Measurements from ENCODE around the gene AKT1S1.

Gene AKT1S1

DNA sequence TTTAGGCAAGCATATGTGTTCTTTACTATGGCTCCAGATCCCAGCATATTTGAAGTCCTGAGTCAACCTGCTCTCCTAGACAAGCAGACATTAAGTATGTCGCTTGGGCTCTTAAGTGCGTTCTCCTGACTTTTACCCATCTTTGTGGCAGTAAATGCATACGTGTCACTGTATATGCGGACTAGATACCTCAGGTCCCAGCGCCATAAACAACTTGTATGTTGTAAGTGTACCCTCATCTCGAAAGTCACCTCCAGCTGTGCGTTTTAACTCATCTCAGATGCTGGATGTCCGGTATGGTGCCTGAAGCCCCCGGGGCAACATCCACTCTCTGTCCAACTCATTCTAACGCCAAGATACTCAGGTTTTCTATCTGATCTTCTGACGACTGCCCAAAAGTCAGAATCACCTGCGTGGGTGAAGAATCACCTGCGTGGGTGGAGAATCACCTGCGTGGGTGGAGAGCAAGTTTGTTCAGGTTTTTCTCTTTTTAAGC lies 24.5 kb downstream of the AKT1S1 start (continued):
- TF ChIP-seq ZNF623 (tag by site-specific recombination; IDR thresholded peaks at IDR 0.05) (no peak), ZEB2 (tag by site-specific recombination; IDR thresholded peaks at IDR 0.05) (peak; percentile 49; the same call in 1 of the 2 replicates), MYNN (tag by site-specific recombination; IDR thresholded peaks at IDR 0.05; ENCODE audit: borderline replicate concordance) (0 out of 2 replicates have a peak, but pooled peaks have one; percentile 46), ZFP41 (tag by site-specific recombination; IDR thresholded peaks at IDR 0.05; ENCODE audit: borderline replicate concordance) (no peak), WT1 (tag by site-specific recombination; IDR thresholded peaks at IDR 0.05) (no peak), ZNF549 (tag by site-specific recombination; IDR thresholded peaks at IDR 0.05) (no peak), GLIS1 (tag by site-specific recombination; IDR thresholded peaks at IDR 0.05) (0 out of 2 replicates have a peak, but pooled peaks have one; percentile 17), ZNF544 (tag by site-specific recombination; IDR thresholded peaks at IDR 0.05) (no peak), ZNF292 (tag by site-specific recombination; IDR thresholded peaks at IDR 0.05; ENCODE audit: borderline replicate concordance, low read depth) (no peak), ZNF37A (tag by site-specific recombination; IDR thresholded peaks at IDR 0.05) (no peak), HOXC10 (CRISPR knock-in tag; IDR thresholded peaks at IDR 0.05) (no peak), ZNF416 (tag by site-specific recombination; IDR thresholded peaks at IDR 0.05) (no peak)
- TF ChIP-seq, protein P1, sequence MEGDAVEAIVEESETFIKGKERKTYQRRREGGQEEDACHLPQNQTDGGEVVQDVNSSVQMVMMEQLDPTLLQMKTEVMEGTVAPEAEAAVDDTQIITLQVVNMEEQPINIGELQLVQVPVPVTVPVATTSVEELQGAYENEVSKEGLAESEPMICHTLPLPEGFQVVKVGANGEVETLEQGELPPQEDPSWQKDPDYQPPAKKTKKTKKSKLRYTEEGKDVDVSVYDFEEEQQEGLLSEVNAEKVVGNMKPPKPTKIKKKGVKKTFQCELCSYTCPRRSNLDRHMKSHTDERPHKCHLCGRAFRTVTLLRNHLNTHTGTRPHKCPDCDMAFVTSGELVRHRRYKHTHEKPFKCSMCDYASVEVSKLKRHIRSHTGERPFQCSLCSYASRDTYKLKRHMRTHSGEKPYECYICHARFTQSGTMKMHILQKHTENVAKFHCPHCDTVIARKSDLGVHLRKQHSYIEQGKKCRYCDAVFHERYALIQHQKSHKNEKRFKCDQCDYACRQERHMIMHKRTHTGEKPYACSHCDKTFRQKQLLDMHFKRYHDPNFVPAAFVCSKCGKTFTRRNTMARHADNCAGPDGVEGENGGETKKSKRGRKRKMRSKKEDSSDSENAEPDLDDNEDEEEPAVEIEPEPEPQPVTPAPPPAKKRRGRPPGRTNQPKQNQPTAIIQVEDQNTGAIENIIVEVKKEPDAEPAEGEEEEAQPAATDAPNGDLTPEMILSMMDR (tag by site-specific recombination; IDR thresholded peaks at IDR 0.05): no peak
- TF ChIP-seq, protein P2, sequence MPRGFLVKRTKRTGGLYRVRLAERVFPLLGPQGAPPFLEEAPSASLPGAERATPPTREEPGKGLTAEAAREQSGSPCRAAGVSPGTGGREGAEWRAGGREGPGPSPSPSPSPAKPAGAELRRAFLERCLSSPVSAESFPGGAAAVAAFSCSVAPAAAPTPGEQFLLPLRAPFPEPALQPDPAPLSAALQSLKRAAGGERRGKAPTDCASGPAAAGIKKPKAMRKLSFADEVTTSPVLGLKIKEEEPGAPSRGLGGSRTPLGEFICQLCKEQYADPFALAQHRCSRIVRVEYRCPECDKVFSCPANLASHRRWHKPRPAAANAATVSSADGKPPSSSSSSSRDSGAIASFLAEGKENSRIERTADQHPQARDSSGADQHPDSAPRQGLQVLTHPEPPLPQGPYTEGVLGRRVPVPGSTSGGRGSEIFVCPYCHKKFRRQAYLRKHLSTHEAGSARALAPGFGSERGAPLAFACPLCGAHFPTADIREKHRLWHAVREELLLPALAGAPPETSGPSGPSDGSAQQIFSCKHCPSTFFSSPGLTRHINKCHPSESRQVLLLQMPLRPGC (tag by site-specific recombination; IDR thresholded peaks at IDR 0.05): no peak
- TF ChIP-seq, protein P3, sequence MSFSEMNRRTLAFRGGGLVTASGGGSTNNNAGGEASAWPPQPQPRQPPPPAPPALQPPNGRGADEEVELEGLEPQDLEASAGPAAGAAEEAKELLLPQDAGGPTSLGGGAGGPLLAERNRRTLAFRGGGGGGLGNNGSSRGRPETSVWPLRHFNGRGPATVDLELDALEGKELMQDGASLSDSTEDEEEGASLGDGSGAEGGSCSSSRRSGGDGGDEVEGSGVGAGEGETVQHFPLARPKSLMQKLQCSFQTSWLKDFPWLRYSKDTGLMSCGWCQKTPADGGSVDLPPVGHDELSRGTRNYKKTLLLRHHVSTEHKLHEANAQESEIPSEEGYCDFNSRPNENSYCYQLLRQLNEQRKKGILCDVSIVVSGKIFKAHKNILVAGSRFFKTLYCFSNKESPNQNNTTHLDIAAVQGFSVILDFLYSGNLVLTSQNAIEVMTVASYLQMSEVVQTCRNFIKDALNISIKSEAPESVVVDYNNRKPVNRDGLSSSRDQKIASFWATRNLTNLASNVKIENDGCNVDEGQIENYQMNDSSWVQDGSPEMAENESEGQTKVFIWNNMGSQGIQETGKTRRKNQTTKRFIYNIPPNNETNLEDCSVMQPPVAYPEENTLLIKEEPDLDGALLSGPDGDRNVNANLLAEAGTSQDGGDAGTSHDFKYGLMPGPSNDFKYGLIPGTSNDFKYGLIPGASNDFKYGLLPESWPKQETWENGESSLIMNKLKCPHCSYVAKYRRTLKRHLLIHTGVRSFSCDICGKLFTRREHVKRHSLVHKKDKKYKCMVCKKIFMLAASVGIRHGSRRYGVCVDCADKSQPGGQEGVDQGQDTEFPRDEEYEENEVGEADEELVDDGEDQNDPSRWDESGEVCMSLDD (tag by site-specific recombination; IDR thresholded peaks at IDR 0.05): no peak

DNA sequence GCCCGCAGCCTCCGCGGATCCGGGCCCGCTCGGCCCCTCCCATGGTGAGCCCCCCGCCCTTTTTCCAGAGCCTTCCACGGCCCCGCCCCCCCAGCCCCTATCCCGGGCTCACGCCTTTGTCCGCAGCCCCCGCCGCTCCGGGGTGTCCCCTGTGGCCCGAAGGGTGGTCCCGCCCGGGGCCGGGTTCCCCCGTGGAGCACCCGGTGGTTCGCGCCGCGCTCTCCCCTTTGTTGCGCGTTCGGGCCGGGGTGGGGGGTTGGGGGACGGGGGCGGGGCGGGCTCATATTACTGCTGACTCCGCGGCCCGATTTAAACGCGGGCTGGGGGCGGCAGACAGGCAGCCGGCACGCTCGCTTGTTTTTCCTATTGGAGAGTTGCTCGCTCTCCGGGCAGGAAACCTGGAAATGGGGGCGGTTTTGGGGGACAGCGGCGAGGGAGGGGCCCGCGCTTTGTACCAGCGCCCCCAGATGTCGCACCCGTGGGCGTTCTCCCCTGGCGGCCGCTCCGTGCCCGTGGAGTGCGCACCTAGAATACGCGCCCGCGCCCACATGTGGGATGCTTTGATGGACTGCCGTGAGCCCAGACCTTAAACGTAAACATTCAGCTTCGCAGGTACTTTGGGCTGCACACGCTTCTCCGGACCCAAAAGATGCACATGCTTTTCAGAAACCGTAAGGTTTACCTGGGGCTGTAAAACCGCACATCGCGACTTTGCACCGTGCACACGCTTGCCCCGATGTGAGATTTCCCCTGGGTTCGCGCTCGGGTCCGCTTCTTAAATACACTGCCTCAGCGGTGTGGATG lies 25.5 kb downstream of the AKT1S1 start:
- peak overlapping the region; percentile 76 for H3K4me3 ChIP-seq (ENCODE audit: low read depth, low read length)
- peaks cover 0 to 27% of the 10 kb centered on the region in 2 experiments; a peak in 2 of 3 replicates for H3K36me3 ChIP-seq (ENCODE audit: control insufficient read depth in 2 of 2, insufficient read depth in 1 of 2, low read length in 2 of 2)
- ChIA-PET CTCF (interaction anchor here (0.5 to 1.4 kb wide), 2 partner anchors 14 to 16 kb away, joined by 3 to 4 read pairs; no protein-coding TSS in a partner anchor), POLR2A (interaction anchor here (0.5 to 8.8 kb wide), 11 partner anchors 7 to 78 kb away, joined by 3 to 128 read pairs (median 6); partner anchors contain the start of genes AKT1S1, ATF5, FUZ and MED25)
- H3K27ac ChIP-seq (ENCODE audit: extremely low read depth, low read depth, low read length): peak overlapping the region; percentile 99
- H3K4me1 ChIP-seq (ENCODE audit: control insufficient read depth, insufficient read depth, low read length): peaks cover 17% of the 10 kb centered on the region; the same call in 1 of the 2 replicates
- H3K9me3 ChIP-seq (ENCODE audit: control insufficient read depth, insufficient read depth, low read depth, low read length): no peaks in the 10 kb centered on the region
- TF ChIP-seq ZNF423 (tag by site-specific recombination; IDR thresholded peaks at IDR 0.05) (0 out of 2 replicates have a peak, but pooled peaks have one; percentile 39), ZBTB8A (tag by site-specific recombination; IDR thresholded peaks at IDR 0.05) (peak; percentile 67), ZNF521 (tag by site-specific recombination; IDR thresholded peaks at IDR 0.05) (no peak)
- TF ChIP-seq, protein P1 (tag by site-specific recombination; IDR thresholded peaks at IDR 0.05): peak; percentile 31; the same call in 1 of the 2 replicates
- TF ChIP-seq, protein P4, sequence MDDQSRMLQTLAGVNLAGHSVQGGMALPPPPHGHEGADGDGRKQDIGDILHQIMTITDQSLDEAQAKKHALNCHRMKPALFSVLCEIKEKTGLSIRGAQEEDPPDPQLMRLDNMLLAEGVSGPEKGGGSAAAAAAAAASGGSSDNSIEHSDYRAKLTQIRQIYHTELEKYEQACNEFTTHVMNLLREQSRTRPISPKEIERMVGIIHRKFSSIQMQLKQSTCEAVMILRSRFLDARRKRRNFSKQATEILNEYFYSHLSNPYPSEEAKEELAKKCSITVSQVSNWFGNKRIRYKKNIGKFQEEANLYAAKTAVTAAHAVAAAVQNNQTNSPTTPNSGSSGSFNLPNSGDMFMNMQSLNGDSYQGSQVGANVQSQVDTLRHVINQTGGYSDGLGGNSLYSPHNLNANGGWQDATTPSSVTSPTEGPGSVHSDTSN (CRISPR knock-in tag; IDR thresholded peaks at IDR 0.05): 0 out of 2 replicates have a peak, but pooled peaks have one; percentile 61
- TF ChIP-seq, protein P3 (tag by site-specific recombination; IDR thresholded peaks at IDR 0.05): peak; percentile 21; the same call in 1 of the 2 replicates
